H1 (cell line): ENCODE data around the gene ELAPOR1. TPM values are rescaled to one million over a fixed set of nuclear protein-coding genes. Genes with fewer than 3 reads are reported as not detected.

Experiments
- CTCF ChIA-PET: fragments of 300-600 bp; sonication (Branson Sonifier 250); formaldehyde crosslinking; loops from one replicate; lab custom pipeline; 2021; ENCODE audit not compliant: partially characterized antibody; lab: Charles Lee
- POLR2A ChIA-PET: fragments of 300-600 bp; sonication (Branson Sonifier 250); formaldehyde crosslinking; loops from one replicate; lab custom pipeline; 2021; ENCODE audit warnings: inconsistent platforms; ENCODE audit not compliant: partially characterized antibody; lab: Charles Lee
- DNase-seq, 2 experiments: peaks; one replicate each; pipeline versions ENCODE4 v3.0.0 to v3.0.0-alpha.2; 2010 to 2022; ENCODE audit warnings: low spot score in 2 of 2, low read depth in 1 of 2, mixed read lengths in 1 of 2
- FAIRE-seq: peaks from 2 replicates; lab custom pipeline; 2011; peaks lifted over from hg19 to GRCh38; lab: Jason Lieb, UNC
- H2AFZ ChIP-seq: 2 replicates; pipeline ENCODE4 v1.8.1; 2012; ENCODE audit warnings: low read length, inconsistent platforms
- H2AK5ac ChIP-seq: 2 replicates; pipeline ENCODE4 v1.6.1; 2013; ENCODE audit warnings: low read depth, low read length
- H2BK120ac ChIP-seq: replicated peaks from 2 replicates; pipeline ENCODE3; 2013; ENCODE audit warnings: low read depth, low read length, inconsistent platforms
- H2BK12ac ChIP-seq: 2 replicates; pipeline ENCODE4 v1.6.1; 2013; ENCODE audit warnings: low read depth, low read length
- H2BK15ac ChIP-seq: 2 replicates; pipeline ENCODE4 v1.6.1; 2013; ENCODE audit warnings: low read length
- H2BK20ac ChIP-seq: 2 replicates; pipeline ENCODE4 v1.6.1; 2013; ENCODE audit warnings: low read length
- H2BK5ac ChIP-seq: 2 replicates; pipeline ENCODE4 v1.6.1; 2013; ENCODE audit warnings: low read depth, low read length
- H3K14ac ChIP-seq: 2 replicates; pipeline ENCODE4 v1.6.1; 2013; ENCODE audit warnings: inconsistent platforms; ENCODE audit not compliant: insufficient read length
- H3K18ac ChIP-seq: 2 replicates; pipeline ENCODE4 v1.6.1; 2013; ENCODE audit warnings: low read length; ENCODE audit errors: extremely low read depth
- H3K23ac ChIP-seq: 2 replicates; pipeline ENCODE4 v1.6.1; 2013; ENCODE audit warnings: inconsistent platforms; ENCODE audit not compliant: insufficient read length
- H3K23me2 ChIP-seq: 2 replicates; pipeline ENCODE4 v1.6.1; 2013; ENCODE audit warnings: low read depth, low read length
- H3K27ac ChIP-seq: 2 replicates; pipeline ENCODE4 v1.6.1; 2011; ENCODE audit warnings: low read depth, low read length, inconsistent platforms
- H3K27me3 ChIP-seq, 4 experiments: replicated peaks in 1 of 4; 1 replicate in 1 of 4; 2 replicates in 3 of 4; pipeline versions ENCODE4 v1.6.1 to v1.8.1; 2011 to 2013; ENCODE audit warnings: low read length in 3 of 4, mild to moderate bottlenecking in 3 of 4, inconsistent platforms in 2 of 4, mixed read lengths in 2 of 4, moderate library complexity in 1 of 4; ENCODE audit not compliant: control insufficient read depth in 3 of 4, insufficient read depth in 3 of 4; ENCODE audit errors: extremely low read depth in 1 of 4
- H3K36me3 ChIP-seq, 4 experiments: 2 replicates each; pipeline versions ENCODE4 v1.6.1 to v1.8.1; 2011 to 2013; ENCODE audit warnings: mild to moderate bottlenecking in 4 of 4, low read length in 3 of 4, moderate library complexity in 2 of 4, control low read depth in 1 of 4, inconsistent platforms in 1 of 4; ENCODE audit not compliant: insufficient read depth in 4 of 4, control insufficient read depth in 2 of 4
- H3K4ac ChIP-seq: replicated peaks from 2 replicates; pipeline ENCODE3; 2013; ENCODE audit warnings: low read length, low read depth, mixed read lengths, inconsistent platforms; ENCODE audit not compliant: insufficient read length
- H3K4me1 ChIP-seq, 4 experiments: replicated peaks in 1 of 4; 1 replicate in 1 of 4; 2 replicates in 3 of 4; pipeline versions ENCODE4 v1.6.1 to v1.8.1; 2011 to 2013; ENCODE audit warnings: low read length in 3 of 4, inconsistent platforms in 2 of 4, mixed read lengths in 1 of 4; ENCODE audit not compliant: insufficient read depth in 4 of 4, control insufficient read depth in 3 of 4
- H3K4me2 ChIP-seq, 2 experiments: 2 replicates each; pipeline versions ENCODE4 v1.6.1 to v1.8.1; 2011 to 2013; ENCODE audit warnings: low read depth in 2 of 2, low read length in 2 of 2, control low read depth in 1 of 2, inconsistent platforms in 1 of 2, mild to moderate bottlenecking in 1 of 2; ENCODE audit not compliant: insufficient read depth in 1 of 2
- H3K4me3 ChIP-seq, 4 experiments: fragments of 200-600, 300-600 bp in 1 of 4; sonication (generic), shearing (Covaris generic), sonication (Bioruptor Twin) in 1 of 4; 2 replicates each; pipeline versions ENCODE4 v1.5.1 to v1.8.1; 2011 to 2016; ENCODE audit warnings: low read length in 4 of 4, low read depth in 3 of 4, control low read depth in 2 of 4, inconsistent platforms in 2 of 4, mild to moderate bottlenecking in 2 of 4, mixed read lengths in 1 of 4, moderate library complexity in 1 of 4; ENCODE audit not compliant: insufficient read depth in 2 of 4; ENCODE audit errors: extremely low read depth in 1 of 4
- H3K56ac ChIP-seq: replicated peaks from 2 replicates; pipeline ENCODE3; 2013; ENCODE audit warnings: low read depth, mild to moderate bottlenecking, mixed read lengths, low read length, inconsistent platforms; ENCODE audit not compliant: insufficient read length
- H3K79me1 ChIP-seq: 2 replicates; pipeline ENCODE4 v1.6.1; 2013; ENCODE audit warnings: low read depth, low read length, control low read depth
- H3K79me2 ChIP-seq, 2 experiments: 2 replicates each; pipeline versions ENCODE4 v1.6.1 to v1.8.1; 2012 to 2013; ENCODE audit warnings: low read length in 2 of 2, mild to moderate bottlenecking in 2 of 2, inconsistent platforms in 1 of 2; ENCODE audit not compliant: insufficient read depth in 2 of 2, control insufficient read depth in 1 of 2
- H3K9ac ChIP-seq, 4 experiments: replicated peaks in 1 of 4; 1 replicate in 1 of 4; 2 replicates in 3 of 4; pipeline versions ENCODE4 v1.6.1 to v1.8.1; 2011 to 2013; ENCODE audit warnings: low read depth in 3 of 4, low read length in 3 of 4, control low read depth in 2 of 4, mild to moderate bottlenecking in 2 of 4, moderate library complexity in 2 of 4, inconsistent platforms in 1 of 4; ENCODE audit errors: extremely low read depth in 1 of 4
- H3K9me3 ChIP-seq, 2 experiments: 2 replicates each; pipeline versions ENCODE4 v1.6.1 to v1.8.1; 2012 to 2013; ENCODE audit warnings: mild to moderate bottlenecking in 2 of 2, moderate library complexity in 2 of 2, control low read depth in 1 of 2, inconsistent platforms in 1 of 2, low read depth in 1 of 2, low read length in 1 of 2, mixed read lengths in 1 of 2; ENCODE audit not compliant: insufficient read depth in 2 of 2
- H4K20me1 ChIP-seq, 2 experiments: replicated peaks in 1 of 2; 2 replicates each; pipeline versions ENCODE3 to v1.8.1; 2011 to 2013; ENCODE audit warnings: inconsistent platforms in 2 of 2, low read length in 2 of 2, mild to moderate bottlenecking in 1 of 2; ENCODE audit not compliant: insufficient read depth in 2 of 2, control insufficient read depth in 1 of 2
- H4K5ac ChIP-seq: 2 replicates; pipeline ENCODE4 v1.6.1; 2013; ENCODE audit warnings: low read length, low read depth, mixed read lengths, inconsistent platforms; ENCODE audit not compliant: insufficient read length
- H4K8ac ChIP-seq: 2 replicates; pipeline ENCODE4 v1.8.0; 2013; ENCODE audit warnings: mild to moderate bottlenecking, moderate library complexity, low read length, inconsistent platforms; ENCODE audit not compliant: insufficient read depth; ENCODE audit errors: extremely low read depth
- H4K91ac ChIP-seq: replicated peaks from 2 replicates; pipeline ENCODE3; 2013; ENCODE audit warnings: low read length, mixed read lengths, inconsistent platforms; ENCODE audit not compliant: insufficient read length
- CBX5 ChIP-seq: fragments of 300-800, 300-1000 bp; sonication (generic); IDR thresholded peaks from 2 replicates; pipeline ENCODE4 v1.7.1; 2016; ENCODE audit warnings: antibody characterized with exemption, low read length, low read depth
- FOSL1 ChIP-seq: IDR thresholded peaks from 2 replicates; pipeline ENCODE4 v1.6.1; 2011; ENCODE audit warnings: mild to moderate bottlenecking, low read depth, low read length, moderate library complexity; ENCODE audit not compliant: insufficient read depth
- JUN ChIP-seq: IDR thresholded peaks from 2 replicates; pipeline ENCODE4 v1.6.1; 2011; ENCODE audit warnings: low read depth, mild to moderate bottlenecking, improper control_type of control experiment, low read length
- KDM1A ChIP-seq: fragments of 200-600, 300-600 bp; sonication (generic); IDR thresholded peaks from 2 replicates; pipeline ENCODE4 v1.7.1; 2016; ENCODE audit warnings: mild to moderate bottlenecking, low read length, borderline replicate concordance
- NANOG ChIP-seq: IDR thresholded peaks from 2 replicates; pipeline ENCODE4 v1.6.1; 2011; ENCODE audit warnings: low read length, low read depth, mild to moderate bottlenecking, inconsistent platforms; ENCODE audit not compliant: insufficient read depth, poor library complexity, severe bottlenecking
- TAF7 ChIP-seq: optimal IDR thresholded peaks from 2 replicates; pipeline ENCODE3; 2011; ENCODE audit warnings: low read depth, mild to moderate bottlenecking, inconsistent platforms, low read length, moderate library complexity, borderline replicate concordance
- WGBS, 2 experiments: shearing (Covaris generic) in 1 of 2; methylation state at CpG; one replicate each; pipeline versions ENCODE4 v1.1.6 to v1.1.7; 2013 to 2015; ENCODE audit warnings: low lambda C conversion rate in 2 of 2, mixed read lengths in 2 of 2, inconsistent platforms in 1 of 2, low coverage in 1 of 2, missing lambda C conversion rate in 1 of 2; ENCODE audit not compliant: insufficient replicate concordance in 2 of 2, insufficient coverage in 1 of 2, insufficient read length in 1 of 2; ENCODE audit errors: extremely low coverage in 1 of 2, missing lambda C conversion rate in 1 of 2; 5-methylcytosine and 5-hydroxymethylcytosine counted together
- polyA plus RNA-seq, 7 experiments: library from polyadenylated mRNA; depleted of rRNA in 3 of 7; stranded (reverse) in 5 of 7; unstranded in 2 of 7; fragments of >200 nt in 5 of 7; fragments of 200-250 nt in 2 of 7; gene quantifications; 1 replicate in 5 of 7; 2 replicates in 1 of 7; 4 replicates in 1 of 7; pipeline versions ENCODE4 v1.2.1 to v1.2.3, GENCODE V29; 2011 to 2013; ENCODE audit warnings: missing spikeins in 2 of 7, mixed read lengths in 2 of 7
- total RNA-seq: library from RNA; stranded (reverse); fragmentation: NEBNext Ultra II Directional; extraction: Animal tissue kit (Norgen Biotek cat#: 25700); gene quantifications from 2 replicates; pipeline ENCODE4 v1.2.1, GENCODE V29; 2021
- TF ChIP-seq, protein P1 (sequence below), 3 experiments: IDR thresholded peaks; 1 replicate in 2 of 3; 2 replicates in 1 of 3; pipeline versions ENCODE4 v1.5.1 to v1.6.1; 2011; ENCODE audit warnings: low read length in 3 of 3, mild to moderate bottlenecking in 3 of 3, inconsistent platforms in 2 of 3, low read depth in 1 of 3, moderate library complexity in 1 of 3; ENCODE audit not compliant: insufficient read depth in 1 of 3; ENCODE audit errors: control extremely low read depth in 1 of 3

The ELAPOR1 gene
- total and polyA plus RNA-seq, 2 of the 8 experiments (the other 6 are each of a cell fraction or from before 2014, with no cell fraction given): 1.2 to 2.5 TPM

DNA sequence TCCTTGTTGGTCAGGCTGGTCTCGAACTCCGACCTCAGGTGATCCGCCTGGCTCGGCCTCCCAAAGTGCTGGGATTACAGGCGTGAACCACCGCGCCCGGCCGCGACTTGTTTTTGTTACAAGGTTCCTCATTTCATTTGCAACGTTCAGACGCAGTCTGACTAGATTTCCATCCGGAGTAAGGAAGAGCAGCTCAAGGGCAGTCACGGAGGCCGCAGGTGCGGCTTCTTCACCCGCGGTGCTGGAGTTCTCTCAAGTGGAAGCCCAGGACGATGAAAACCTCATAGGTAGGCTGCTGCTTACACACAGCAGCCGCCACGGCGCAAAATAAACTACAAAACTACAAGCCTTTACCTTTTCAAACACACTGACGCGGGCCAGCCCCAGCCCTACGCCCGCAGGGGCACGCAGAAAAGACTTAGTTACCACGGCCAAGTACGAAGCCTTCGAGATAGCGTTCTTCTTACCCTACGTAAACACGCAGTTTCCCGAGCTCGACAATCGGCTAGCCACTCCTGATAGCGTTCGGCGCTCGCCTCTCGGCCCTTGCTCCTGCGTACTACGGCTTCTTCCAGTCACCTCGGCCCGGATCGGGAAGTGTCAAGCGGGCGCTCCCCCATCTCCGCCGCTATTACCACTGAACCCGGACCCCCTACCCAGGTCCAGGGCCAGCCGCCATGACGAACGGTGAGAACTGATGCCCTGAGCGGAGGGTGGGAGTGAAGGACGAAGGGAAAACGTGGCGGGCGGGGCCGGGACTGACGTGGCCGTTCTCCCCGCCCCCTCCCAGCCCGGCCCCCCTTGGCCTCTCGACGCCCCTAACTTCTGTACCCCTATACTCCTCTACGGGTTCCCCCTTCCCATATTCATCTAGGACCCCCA lies 23.5 kb upstream of the ELAPOR1 start, which contains the start of gene TMEM167B:
Gene TMEM167B, plus strand, starts transcription at position 569 of the 882 bp plus-strand sequence. Its CDS starts 109 bp downstream, at position 678.
- no peak within 1 kb of the TSS for H3K14ac ChIP-seq
- no peak within 1 kb of the TSS; the same call in 1 of the 2 replicates for H2BK20ac ChIP-seq
- H3K9ac ChIP-seq: peak within 1 kb of the TSS; percentile 40 to 69 (median 64)
- H4K5ac ChIP-seq: peak within 1 kb of the TSS; percentile 91
- H2BK15ac ChIP-seq: no peak within 1 kb of the TSS
- no peak within 1 kb of the TSS; the same call in 1 of the 2 replicates for H2BK5ac ChIP-seq
- peak within 1 kb of the TSS; percentile 82 for H2AFZ ChIP-seq
- peak within 1 kb of the TSS; percentile 8 for H3K56ac ChIP-seq
- H2BK12ac ChIP-seq: 0 out of 2 replicates have a peak within 1 kb of the TSS, but pooled peaks have one; percentile 7
- H2BK120ac ChIP-seq: no peak within 1 kb of the TSS
- CTCF ChIA-PET: interaction anchor here (0.9 to 3.6 kb wide), 5 partner anchors 9 to 193 kb away, joined by 3 to 20 read pairs (median 3); no protein-coding TSS in a partner anchor
- peak within 1 kb of the TSS; percentile 60 for H3K27ac ChIP-seq
- POLR2A ChIA-PET: interaction anchor here (0.7 to 11.9 kb wide), 10 partner anchors 8 to 124 kb away, joined by 3 to 99 read pairs (median 4); partner anchors contain the start of gene TAF13
- peak within 1 kb of the TSS; percentile 55 to 74 for H3K4me2 ChIP-seq
- peaks cover 0 to 5% (median 0%) of the 10 kb centered on the region in 4 experiments; a peak in 2 of 7 replicates for H3K4me1 ChIP-seq
- H3K4ac ChIP-seq: no peak within 1 kb of the TSS
- H4K20me1 ChIP-seq: peaks cover 0 to 2% of the 10 kb centered on the region in 2 experiments
- no peak within 1 kb of the TSS for H3K23ac ChIP-seq
- peak within 1 kb of the TSS; percentile 71; the same call in 1 of the 2 replicates for H3K18ac ChIP-seq
- no peaks in the 10 kb centered on the region for H3K23me2 ChIP-seq
- peak within 1 kb of the TSS; percentile 75 for H4K8ac ChIP-seq
- DNase-seq (peak; percentile 78 to 89), FAIRE-seq (no peak)
- no peaks in the 10 kb centered on the region for H3K9me3 ChIP-seq
- H4K91ac ChIP-seq: no peak within 1 kb of the TSS
- H3K79me1 ChIP-seq: no peaks in the 10 kb centered on the region
- no peak within 1 kb of the TSS for H2AK5ac ChIP-seq
- no peaks in the 10 kb centered on the region for H3K27me3 ChIP-seq
- peaks cover 0 to 7% (median 2%) of the 10 kb centered on the region in 4 experiments; a peak in 3 of 8 replicates for H3K36me3 ChIP-seq
- H3K79me2 ChIP-seq: peaks cover 0 to 16% of the 10 kb centered on the region in 2 experiments; a peak in 3 of 4 replicates
- WGBS, 2 experiments: 19% methylated on average over 53 of the region's 67 CpGs; no CpG with 5 or more reads in 1 of the 2 experiments
- H3K4me3 ChIP-seq: peak within 1 kb of the TSS; percentile 63 to 87 (median 76)
- TF ChIP-seq TAF7: no peak
- TF ChIP-seq FOSL1: no peak
- TF ChIP-seq JUN: no peak
- no peak; the same call in 1 of the 2 replicates for TF ChIP-seq KDM1A
- TF ChIP-seq CBX5: no peak
- TF ChIP-seq NANOG: no peak
- TF ChIP-seq, protein P1, sequence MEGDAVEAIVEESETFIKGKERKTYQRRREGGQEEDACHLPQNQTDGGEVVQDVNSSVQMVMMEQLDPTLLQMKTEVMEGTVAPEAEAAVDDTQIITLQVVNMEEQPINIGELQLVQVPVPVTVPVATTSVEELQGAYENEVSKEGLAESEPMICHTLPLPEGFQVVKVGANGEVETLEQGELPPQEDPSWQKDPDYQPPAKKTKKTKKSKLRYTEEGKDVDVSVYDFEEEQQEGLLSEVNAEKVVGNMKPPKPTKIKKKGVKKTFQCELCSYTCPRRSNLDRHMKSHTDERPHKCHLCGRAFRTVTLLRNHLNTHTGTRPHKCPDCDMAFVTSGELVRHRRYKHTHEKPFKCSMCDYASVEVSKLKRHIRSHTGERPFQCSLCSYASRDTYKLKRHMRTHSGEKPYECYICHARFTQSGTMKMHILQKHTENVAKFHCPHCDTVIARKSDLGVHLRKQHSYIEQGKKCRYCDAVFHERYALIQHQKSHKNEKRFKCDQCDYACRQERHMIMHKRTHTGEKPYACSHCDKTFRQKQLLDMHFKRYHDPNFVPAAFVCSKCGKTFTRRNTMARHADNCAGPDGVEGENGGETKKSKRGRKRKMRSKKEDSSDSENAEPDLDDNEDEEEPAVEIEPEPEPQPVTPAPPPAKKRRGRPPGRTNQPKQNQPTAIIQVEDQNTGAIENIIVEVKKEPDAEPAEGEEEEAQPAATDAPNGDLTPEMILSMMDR (IDR thresholded peaks at IDR 0.05; ENCODE audit: control extremely low read depth in 1 of 3, insufficient read depth in 1 of 3, low read depth in 1 of 3, low read length in 3 of 3): no peak
